NCI-H1417 treated with DMSO at 0.1 percent for 48 hours (cell line): Measurements from ENCODE around the gene RCVRN.

Source experiments
- DNase-seq: peaks from one replicate; lab custom pipeline; 2025; lab: John Stamatoyannopoulos, UW

The RCVRN gene

GRCh38 chr17:9850151-9850550 is 54.9 kb downstream of the RCVRN start:
- DNase-seq = no peak
